Inflammatory macrophage treated with lipopolysaccharide for 4 hours (primary cell): ENCODE data around the gene MED23.

Experiments
- DNase-seq: peaks from one replicate; pipeline ENCODE4 v3.0.0-alpha.2; 2020

The MED23 gene, protein sequence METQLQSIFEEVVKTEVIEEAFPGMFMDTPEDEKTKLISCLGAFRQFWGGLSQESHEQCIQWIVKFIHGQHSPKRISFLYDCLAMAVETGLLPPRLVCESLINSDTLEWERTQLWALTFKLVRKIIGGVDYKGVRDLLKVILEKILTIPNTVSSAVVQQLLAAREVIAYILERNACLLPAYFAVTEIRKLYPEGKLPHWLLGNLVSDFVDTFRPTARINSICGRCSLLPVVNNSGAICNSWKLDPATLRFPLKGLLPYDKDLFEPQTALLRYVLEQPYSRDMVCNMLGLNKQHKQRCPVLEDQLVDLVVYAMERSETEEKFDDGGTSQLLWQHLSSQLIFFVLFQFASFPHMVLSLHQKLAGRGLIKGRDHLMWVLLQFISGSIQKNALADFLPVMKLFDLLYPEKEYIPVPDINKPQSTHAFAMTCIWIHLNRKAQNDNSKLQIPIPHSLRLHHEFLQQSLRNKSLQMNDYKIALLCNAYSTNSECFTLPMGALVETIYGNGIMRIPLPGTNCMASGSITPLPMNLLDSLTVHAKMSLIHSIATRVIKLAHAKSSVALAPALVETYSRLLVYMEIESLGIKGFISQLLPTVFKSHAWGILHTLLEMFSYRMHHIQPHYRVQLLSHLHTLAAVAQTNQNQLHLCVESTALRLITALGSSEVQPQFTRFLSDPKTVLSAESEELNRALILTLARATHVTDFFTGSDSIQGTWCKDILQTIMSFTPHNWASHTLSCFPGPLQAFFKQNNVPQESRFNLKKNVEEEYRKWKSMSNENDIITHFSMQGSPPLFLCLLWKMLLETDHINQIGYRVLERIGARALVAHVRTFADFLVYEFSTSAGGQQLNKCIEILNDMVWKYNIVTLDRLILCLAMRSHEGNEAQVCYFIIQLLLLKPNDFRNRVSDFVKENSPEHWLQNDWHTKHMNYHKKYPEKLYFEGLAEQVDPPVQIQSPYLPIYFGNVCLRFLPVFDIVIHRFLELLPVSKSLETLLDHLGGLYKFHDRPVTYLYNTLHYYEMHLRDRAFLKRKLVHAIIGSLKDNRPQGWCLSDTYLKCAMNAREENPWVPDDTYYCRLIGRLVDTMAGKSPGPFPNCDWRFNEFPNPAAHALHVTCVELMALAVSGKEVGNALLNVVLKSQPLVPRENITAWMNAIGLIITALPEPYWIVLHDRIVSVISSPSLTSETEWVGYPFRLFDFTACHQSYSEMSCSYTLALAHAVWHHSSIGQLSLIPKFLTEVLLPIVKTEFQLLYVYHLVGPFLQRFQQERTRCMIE (N-terminal part only)

DNA sequence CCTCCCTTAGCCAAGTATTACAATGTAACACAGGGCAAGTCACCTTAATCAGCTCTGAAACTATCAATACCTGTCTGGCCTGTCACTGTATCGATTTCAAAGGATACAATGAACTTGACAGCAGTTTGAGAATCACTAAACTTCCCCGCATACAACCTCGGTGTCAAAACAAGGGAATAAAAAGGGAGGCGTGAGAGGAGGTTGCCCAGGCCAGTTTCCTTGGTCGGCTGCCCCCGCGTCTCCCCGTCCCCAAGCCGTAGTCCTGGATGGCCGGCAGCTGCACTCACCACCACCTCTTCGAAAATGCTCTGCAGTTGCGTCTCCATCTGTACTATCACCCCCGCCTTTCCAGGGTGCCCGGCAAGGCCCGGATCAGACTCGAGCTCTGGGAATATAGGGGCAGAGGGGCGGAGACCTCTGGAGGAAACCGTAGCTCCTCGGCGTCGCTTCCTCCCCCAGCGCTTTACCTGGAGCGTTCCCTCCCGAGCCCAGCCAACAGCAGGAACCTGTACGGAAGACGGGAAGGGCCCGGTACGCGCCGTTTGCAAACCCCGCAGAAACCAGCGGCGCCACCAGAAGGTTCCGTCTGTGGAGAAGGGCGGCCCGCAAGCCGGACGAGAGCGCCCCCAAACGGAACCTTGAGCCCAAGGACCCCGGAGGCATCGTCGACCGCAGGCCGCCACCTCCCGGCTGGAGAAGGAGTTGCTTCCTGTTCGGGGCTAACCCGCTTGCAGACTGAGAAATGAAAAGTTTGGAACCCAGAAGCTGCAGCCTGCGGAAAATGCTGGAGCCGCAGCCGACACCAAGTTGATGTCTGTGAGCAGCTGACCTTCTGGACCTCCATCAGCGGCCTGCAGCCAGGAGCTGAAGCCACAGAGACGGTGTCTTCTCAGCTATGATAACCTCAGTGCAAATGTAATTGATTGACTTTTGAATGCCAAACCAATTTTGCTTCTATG, at the start of gene MED23:
TSS of gene MED23 (minus strand) at position 519 of the 959 bp plus-strand sequence. CDS start at position 326, 193 bp downstream.
- DNase-seq = peak; percentile 90

DNA sequence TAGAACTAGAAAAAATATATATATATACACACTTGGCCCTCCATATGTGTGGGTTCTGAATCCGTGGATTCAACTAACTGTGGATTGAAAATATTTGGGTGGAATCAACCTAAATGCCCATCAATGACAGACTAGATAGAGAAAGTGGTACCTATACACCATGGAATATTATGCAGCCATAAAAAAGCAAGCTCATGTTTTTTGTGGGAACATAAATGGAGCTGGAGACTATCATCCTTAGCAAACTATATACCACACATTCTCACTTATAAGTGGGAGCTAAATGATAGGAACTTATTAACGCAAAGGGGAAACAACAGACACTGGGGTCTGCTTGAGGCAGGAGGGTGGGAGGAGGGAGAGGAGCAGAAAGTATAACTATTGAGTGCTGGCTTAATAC, 45.1 kb upstream of the MED23 start:
- no peak for DNase-seq

DNA sequence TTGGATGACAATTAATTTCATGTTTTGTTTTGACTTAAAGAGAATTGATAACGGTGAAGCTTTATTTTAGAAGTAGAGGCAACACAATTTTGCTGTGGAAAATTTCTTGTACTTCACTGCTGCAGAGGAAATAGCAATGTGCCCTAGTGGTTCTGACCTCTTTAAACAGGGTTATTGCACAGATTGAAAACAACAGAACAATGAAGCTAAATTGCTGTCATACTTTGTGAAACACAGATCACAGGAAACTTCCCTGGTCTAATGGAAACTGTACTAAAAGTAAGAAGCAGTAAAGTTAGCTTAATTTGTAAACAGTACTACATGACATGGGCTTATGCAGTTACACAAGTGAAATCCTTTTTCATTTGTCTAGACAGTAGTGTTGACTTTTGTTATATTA, 41.8 kb upstream of the MED23 start:
- no peak for DNase-seq

DNA sequence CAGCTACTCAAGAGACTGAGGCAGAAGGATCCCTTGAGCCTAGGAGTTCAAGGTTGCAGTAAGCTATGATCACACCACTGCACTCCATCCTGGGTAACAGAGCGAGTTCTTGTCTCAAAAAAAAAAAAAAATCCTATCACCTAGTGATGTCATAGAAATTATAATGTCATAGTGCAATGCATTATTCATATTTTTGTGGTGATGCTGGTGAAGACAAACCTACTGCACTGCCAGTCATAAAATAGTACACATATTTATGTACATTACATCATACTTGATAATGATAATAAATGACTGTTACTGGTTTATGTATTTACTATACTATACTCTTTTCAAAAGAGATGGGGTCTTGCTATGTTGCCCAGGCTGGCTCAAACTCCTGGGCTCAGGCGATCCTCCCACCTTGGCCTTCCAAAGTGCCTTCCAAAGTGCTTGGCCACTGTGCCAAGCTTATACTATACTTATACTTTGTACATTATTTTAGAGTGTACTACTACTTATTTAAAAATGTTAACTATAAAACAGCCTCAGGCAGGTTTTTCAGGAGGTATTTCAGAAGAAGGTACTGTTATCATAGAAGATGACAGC, 35.6 kb upstream of the MED23 start:
- no peak for DNase-seq

DNA sequence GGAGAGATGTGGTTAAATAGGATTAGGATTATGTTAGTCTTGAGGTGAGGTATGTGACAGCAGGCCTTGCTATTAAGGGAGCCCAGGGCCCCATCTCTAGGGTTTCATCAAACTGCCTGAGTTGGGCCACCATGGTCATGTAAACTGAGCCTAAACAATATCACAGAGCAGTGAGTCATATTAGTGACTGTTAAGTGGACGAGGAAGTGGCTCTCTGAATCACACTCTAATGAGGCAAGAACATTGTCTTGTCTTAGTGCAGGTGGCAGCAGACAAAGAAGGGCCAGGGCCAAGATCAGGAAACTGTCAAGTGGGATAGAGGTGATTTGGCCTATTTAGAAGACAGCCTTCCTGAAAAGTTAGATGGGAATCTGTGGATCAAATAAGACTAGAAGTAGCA, 32.2 kb upstream of the MED23 start:
- DNase-seq = peak; percentile 44

DNA sequence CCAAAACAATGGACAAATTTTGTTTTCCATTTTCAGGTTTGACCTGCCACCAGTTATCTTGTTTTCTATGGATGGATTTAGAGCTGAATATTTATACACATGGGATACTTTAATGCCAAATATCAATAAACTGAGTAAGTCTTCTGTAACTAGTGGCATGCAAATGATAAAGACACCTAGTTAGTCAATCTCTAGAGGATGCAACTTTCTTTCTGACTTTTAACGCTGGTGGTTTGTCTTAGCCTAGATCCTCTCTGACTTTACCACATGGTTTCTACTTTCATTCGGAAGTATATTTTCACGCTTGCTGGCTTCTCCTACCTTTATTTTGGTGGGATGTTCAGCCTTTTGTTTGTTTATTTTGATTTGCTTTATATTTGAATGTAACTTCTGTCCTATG, 30.2 kb upstream of the MED23 start:
- DNase-seq = no peak

DNA sequence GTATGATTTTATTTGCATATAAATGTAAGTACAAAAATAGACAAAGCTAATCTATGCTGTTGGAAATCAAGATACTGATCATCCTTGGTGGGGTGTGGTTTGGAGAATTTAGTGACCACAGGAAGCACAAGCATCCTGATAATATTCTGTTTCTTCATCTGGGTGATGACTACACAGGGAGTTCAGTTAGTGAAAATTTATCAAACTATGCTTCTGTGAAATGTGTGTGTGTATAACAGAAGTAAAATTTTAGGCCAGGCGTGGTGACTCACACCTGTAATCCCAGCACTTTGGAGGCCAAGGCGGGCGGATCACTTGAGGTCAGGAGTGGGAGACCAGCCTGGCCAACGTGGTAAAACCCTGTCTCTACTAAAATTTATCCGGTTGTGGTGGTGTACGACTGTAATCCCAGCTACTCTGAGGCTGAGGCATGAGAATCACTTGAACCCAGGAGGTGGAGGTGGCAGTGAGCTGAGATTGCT, 29.6 kb upstream of the MED23 start:
- DNase-seq = no peak

DNA sequence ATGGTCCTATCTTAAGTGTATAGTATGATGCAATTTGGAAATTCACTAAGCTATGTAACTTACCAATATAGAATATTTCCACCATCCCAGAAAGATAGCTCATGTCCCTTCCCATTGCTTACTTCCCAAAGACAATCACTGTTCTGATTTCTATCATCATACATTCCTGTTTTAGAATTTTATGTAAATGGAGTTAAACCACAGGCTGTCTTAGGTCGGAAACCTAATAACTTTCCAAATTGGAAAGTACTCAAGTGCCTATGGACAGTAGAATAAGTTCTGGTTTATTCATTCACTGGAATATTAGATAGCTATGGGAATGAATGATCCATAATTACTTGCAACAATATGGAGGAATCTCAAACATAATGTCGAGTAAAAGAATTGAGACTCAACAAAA, 29.2 kb upstream of the MED23 start:
- no peak for DNase-seq

DNA sequence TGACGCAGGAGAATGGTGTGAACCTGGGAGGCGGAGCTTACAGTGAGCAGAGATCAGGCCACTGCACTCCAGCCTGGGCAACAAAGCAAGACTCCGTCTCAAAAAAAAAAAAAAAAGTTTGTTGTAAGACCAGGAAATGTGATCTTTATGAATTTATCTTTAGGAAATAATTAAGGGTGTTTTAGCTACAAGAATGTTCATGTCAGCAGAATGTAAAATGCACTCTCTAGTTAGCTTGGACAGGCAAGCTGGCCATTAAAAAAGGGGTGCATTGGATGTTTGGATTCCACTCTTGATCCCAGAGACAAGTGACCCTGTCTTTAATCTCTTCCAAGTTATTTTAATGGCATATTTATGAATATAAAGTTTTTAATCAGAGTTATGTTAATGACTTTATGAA, 28.6 kb upstream of the MED23 start:
- no peak for DNase-seq

DNA sequence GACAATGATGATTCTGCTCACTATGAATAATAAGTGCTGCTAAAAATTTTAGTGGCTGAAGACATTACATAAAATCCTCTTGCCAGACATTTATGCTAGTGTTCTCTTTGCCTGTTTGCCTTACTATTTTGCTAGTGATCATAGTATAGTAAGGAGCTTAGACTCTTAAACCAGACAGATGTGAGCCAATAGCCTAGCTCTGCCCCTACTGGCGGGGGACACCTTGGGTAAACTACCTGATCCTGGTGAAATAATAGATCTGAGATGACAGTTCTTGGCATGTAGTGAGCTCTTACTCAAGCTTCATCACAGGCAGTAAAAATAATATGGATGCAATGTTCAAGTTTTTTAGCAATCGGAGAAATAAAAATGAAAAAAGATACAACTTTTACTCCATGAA, 27.9 kb upstream of the MED23 start:
- DNase-seq = no peak

DNA sequence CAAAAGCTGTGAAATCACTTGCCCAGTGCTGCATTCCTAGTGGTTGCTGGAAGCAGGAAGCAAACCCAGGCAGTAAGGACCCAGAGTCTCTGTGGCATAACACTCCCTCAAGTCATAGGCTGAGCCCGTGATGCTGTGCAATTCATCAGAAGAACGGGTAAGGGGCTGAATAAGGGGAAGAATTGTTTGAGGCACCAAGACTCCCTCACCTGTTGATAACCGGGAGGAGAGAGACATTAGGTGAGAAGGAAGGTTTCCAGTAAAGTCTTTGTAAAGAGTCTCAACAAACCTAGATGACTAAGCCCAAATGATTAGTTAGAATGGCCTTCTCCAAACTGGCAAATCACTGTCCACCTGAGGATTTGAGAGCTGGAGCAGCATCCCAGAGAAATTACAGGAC, 27.3 kb upstream of the MED23 start:
- DNase-seq = no peak

DNA sequence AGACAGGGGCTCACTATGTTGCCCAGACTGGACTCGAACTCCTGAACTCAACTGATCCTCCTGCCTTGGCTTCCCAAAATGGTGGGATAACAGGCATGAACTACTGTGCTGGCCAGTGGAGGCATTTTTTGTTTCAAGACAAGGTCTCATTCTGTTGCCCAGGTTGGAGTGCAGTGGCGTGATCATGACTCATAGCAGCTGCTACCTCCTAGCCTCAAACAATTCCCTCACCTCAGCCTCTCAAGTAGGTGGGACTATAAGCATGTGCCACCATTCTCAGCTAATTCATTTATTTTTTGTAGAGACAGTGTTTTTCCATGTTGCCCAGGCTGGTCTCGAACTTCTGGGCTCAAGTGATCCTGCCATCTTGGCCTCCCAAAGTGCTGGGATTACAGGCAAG, 26.3 kb upstream of the MED23 start:
- DNase-seq = no peak

DNA sequence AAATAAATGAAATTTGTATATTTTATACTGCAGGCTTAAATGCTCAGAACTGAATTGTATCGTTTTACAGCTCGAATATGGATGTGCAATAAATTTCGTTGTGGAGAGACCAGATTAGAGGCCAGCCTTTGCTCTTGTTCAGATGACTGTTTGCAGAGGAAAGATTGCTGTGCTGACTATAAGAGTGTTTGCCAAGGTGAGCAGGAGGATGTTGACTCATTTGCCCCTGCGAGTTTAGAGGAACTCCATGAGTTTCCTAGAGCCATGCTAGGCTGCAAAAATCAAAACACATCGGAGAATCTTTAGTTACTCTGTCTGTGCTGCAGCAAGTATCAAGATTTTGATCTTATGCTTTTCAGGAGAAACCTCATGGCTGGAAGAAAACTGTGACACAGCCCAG, 24.4 kb upstream of the MED23 start:
- DNase-seq = no peak

DNA sequence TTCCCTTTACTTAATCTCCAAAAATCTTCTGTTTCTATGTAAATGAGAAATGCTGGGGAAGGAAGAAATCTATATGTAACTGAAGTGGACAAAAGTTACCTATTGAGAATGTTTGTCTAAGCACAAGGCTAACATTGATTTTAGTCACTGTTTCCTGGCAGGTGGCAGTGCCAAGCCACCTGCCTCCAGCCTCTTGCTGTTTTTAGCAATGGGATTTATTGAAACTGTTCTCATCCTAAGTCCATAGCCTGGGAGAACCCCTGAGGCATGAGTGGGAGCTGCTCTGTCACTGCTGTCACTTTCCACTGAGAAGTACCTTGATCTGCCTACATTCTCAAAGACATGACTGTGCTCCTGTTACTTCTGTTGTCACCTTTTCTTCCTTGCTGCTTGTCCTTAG, 23.7 kb upstream of the MED23 start:
- DNase-seq = no peak

DNA sequence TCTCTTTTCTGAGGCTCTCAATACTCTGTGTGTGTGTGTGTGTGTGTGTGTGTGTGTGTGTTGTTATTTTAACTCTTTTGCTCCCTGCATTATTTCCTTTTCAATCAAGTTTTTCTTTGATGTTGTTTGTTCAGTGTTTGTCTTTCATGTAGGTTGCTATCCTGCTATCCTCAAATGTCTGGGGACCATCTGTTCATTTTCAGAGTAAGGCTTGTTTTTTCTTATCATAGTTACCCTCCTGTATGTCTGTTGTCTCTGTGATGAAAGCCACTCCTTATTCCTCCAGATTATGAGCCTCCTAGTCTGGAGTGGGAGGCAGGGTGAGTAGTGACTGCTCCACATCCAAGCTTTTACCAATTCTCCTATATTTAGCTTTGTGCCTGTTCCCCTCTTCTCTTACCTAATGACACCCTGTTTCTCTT, 18.2 kb upstream of the MED23 start:
- DNase-seq = no peak

DNA sequence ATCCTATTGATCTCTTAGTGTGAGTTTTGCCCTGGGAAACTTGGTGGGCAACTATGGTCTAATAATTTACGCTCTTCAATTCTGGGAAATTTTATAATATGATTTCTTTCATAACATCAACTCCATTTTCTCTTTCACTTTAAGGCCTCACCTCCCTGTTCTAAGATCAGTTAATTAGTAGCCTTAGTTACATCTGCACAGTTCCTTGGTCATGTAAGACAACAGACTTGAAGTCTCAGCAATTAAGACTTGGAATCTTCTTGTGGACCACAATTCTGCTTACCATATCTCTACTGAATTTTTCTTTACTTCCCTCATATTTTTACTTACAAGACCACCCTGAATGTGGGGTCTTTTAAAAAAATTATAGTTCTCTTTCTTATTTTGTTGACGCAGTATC, 17.8 kb upstream of the MED23 start:
- no peak for DNase-seq

DNA sequence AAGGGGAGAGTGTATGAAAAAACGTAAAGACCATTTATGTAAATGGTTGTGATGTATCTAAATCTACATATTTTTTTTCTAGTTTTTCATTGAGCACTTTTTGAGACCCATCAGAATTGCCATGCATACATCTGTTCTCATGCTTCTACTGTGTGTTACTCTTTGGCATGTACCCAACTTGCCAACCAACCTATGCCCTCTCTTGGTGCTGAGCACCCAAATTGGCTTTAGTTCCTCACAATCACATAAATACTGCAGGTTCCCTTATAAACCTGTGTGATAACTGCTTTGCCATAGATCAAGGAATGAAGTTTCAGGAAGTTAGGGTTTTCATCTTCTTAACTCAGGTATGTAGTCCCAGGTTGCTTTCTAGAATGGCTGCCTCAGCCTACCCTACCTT, 16.9 kb upstream of the MED23 start:
- no peak for DNase-seq

DNA sequence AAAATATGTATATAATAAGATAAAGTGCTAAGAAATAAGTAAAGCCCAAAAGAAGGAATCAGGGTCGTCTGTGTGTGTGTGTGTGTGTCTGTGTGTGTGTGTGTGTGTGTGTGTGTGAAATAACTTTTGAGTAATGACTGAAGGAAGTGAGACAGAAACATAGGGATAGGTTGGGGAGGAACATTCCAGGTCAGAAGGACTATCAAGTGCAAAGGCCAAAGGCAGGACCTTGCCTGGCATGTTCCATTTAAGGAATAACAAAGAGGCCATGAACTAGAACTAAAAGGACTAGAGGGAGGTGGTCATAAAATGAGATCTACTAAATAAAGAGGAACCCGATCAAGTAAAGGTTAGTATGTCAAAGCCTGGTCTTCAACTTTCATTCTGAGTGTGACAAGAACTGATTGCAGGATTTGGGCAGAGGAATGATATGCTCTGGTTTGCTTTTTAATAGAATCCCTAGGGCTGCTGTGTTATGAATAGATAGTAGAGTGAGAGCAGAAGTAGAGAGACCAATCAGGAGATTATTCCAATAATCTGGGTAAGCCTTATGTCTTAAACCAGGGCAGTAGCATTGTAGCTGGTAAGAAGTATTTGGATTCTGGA, 15.9 kb upstream of the MED23 start:
- DNase-seq = no peak

DNA sequence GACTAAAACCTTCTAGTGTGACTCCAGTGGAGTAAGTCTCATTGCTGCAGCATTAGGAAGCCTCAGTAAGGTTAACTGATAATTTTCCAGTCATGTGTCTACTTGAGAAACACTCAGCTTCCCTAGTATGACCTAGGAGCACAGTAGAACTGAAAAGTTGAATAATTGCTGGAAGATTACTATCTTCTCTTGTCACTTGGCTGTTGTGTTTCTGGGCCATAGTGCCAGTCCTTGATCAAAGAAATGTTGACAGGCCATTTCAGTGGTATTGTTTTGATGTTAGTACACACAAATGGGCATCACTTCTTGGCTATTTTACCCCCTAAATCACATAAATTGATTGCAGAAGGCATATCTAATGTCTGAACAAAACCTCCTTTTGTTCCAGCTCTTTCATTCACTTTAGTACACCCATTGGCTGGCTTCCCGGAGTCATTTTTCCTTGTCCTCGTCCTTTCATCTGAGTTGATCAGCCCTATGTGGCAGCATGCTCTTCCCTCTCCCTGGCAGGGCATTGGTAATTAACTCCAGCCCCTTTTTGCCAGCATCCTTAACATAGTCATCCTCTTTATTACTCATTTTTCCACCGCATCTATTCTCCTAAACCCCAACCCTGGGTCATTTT, 15.1 kb upstream of the MED23 start:
- no peak for DNase-seq

DNA sequence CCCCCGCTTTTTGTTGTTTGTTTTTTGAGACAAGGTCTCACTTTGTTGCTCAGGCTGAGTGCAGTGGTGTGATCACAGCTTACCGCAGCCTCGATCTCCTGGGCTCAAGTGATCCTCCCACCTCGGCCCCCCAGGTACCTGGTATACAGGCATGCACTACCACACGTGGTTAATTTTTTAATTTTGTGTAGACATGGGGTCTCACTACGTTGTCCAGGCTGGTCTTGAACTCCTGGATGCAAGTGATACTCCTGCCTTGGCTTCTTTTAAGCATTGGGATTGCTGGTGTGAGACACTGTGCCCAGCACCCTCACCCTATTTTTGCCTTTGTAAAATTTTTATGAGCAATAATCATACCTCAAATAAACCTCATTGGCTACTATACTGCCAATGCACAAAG, 14.5 kb upstream of the MED23 start:
- DNase-seq = no peak

DNA sequence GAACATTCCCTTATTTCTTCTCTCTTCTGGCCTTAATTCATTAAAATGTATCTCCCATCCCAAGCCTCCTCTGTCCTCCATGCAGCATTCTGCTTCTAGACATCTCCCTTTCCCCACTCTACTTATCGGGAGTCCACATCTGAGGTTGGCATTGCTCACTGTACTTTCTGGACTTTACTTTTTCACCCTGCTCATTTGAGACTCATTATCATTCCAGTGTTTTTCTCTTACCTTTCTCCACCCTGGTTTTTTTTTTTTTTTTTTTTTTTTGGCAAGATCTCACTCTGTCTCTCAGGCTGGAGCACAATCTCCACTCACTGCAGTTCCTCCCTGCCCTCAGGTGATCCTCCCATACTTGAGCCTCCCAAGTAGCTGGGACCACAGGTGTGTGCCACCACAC, 13.5 kb upstream of the MED23 start:
- no peak for DNase-seq
